IMR-90 (cell line): ENCODE measurements around the gene SUN1. TPM values are rescaled to one million over a fixed set of nuclear protein-coding genes. Genes with fewer than 3 reads are reported as not detected.

Experiments
- ATAC-seq: fragments of 200-7000 bp; cut with Tn5 transposase; 2 replicates; pipeline ENCODE4 v1.9.1; 2020; ENCODE audit warnings: low read depth, mild to moderate bottlenecking, moderate library complexity
- BruUV-seq: library from RNA; stranded (reverse); fragments of 400-500 nt; replicated peaks from 2 replicates; lab custom pipeline; 2021; lab: Mats Ljungman, UMichigan
- CTCF ChIA-PET: fragments of 300-600 bp; formaldehyde crosslinking; extraction: SDS; loops from one replicate; lab custom pipeline; 2021; ENCODE audit warnings: antibody characterized with exemption; lab: Yijun Ruan, JAX
- POLR2A ChIA-PET: fragments of 300-600 bp; sonication (Branson Sonifier 250); formaldehyde crosslinking; loops from one replicate; lab custom pipeline; 2022; ENCODE audit warnings: antibody characterized with exemption; ENCODE audit not compliant: unreplicated experiment; lab: Charles Lee
- DNase-seq: peaks from one replicate; pipeline ENCODE4 v3.0.0; 2013
- H2AFZ ChIP-seq: replicated peaks from 2 replicates; pipeline ENCODE3; 2013; ENCODE audit warnings: low read length, mild to moderate bottlenecking; ENCODE audit not compliant: poor library complexity
- H2AK5ac ChIP-seq: 2 replicates; pipeline ENCODE4 v1.6.1; 2013; ENCODE audit warnings: low read depth, low read length, inconsistent platforms
- H2AK9ac ChIP-seq: replicated peaks from 2 replicates; pipeline ENCODE3; 2013; ENCODE audit warnings: mild to moderate bottlenecking, low read depth, low read length, moderate library complexity; ENCODE audit not compliant: poor library complexity
- H2BK120ac ChIP-seq: 2 replicates; pipeline ENCODE4 v1.6.1; 2013; ENCODE audit warnings: low read depth, low read length, inconsistent platforms
- H2BK15ac ChIP-seq: 3 replicates; pipeline ENCODE4 v1.6.1; 2013; ENCODE audit warnings: low read depth, low read length, inconsistent platforms
- H2BK20ac ChIP-seq: 2 replicates; pipeline ENCODE4 v1.6.1; 2013; ENCODE audit warnings: low read depth, mild to moderate bottlenecking, inconsistent platforms, low read length, moderate library complexity
- H2BK5ac ChIP-seq: 2 replicates; pipeline ENCODE4 v1.6.1; 2013; ENCODE audit warnings: mild to moderate bottlenecking, low read depth, low read length, inconsistent platforms; ENCODE audit not compliant: poor library complexity, severe bottlenecking
- H3K14ac ChIP-seq: replicated peaks from 2 replicates; pipeline ENCODE4 v1.6.1; 2013; ENCODE audit warnings: low read depth, low read length, inconsistent platforms
- H3K18ac ChIP-seq: 2 replicates; pipeline ENCODE4 v1.6.1; 2013; ENCODE audit warnings: low read depth, low read length, control low read depth
- H3K23ac ChIP-seq: 2 replicates; pipeline ENCODE4 v1.6.1; 2013; ENCODE audit warnings: low read depth, low read length, inconsistent platforms
- H3K27ac ChIP-seq: 2 replicates; pipeline ENCODE4 v1.5.1; 2013; ENCODE audit warnings: mild to moderate bottlenecking, control low read depth, low read length; ENCODE audit not compliant: insufficient read depth
- H3K27me3 ChIP-seq: 2 replicates; pipeline ENCODE4 v1.6.1; 2013; ENCODE audit warnings: low read length; ENCODE audit not compliant: control insufficient read depth, insufficient read depth
- H3K36me3 ChIP-seq: 2 replicates; pipeline ENCODE4 v1.6.1; 2013; ENCODE audit warnings: low read length, mixed read lengths; ENCODE audit not compliant: control insufficient read depth, insufficient read depth
- H3K4ac ChIP-seq: 2 replicates; pipeline ENCODE4 v1.6.1; 2013; ENCODE audit warnings: low read depth, low read length, inconsistent platforms
- H3K4me1 ChIP-seq: 2 replicates; pipeline ENCODE4 v1.6.1; 2013; ENCODE audit warnings: low read length, mixed read lengths; ENCODE audit not compliant: control insufficient read depth, insufficient read depth
- H3K4me2 ChIP-seq: 2 replicates; pipeline ENCODE4 v1.6.1; 2013; ENCODE audit warnings: low read depth, mild to moderate bottlenecking, control low read depth, low read length, moderate library complexity
- H3K4me3 ChIP-seq: 2 replicates; pipeline ENCODE4 v1.5.1; 2013; ENCODE audit warnings: low read depth, mild to moderate bottlenecking, control low read depth, low read length, moderate library complexity; ENCODE audit not compliant: insufficient read depth
- H3K56ac ChIP-seq: 2 replicates; pipeline ENCODE4 v1.6.1; 2013; ENCODE audit warnings: low read length, inconsistent platforms; ENCODE audit not compliant: insufficient read depth; ENCODE audit errors: extremely low read depth
- H3K79me1 ChIP-seq, 2 experiments: 2 replicates each; pipeline ENCODE4 v1.6.1; 2013; ENCODE audit warnings: low read length in 2 of 2, inconsistent platforms in 1 of 2, low read depth in 1 of 2
- H3K9ac ChIP-seq: 2 replicates; pipeline ENCODE4 v1.6.1; 2013; ENCODE audit warnings: low read depth, low read length, control low read depth
- H3K9me1 ChIP-seq: 2 replicates; pipeline ENCODE4 v1.6.1; 2013; ENCODE audit warnings: low read length, inconsistent platforms; ENCODE audit not compliant: insufficient read depth
- H3K9me3 ChIP-seq: 2 replicates; pipeline ENCODE4 v1.6.1; 2013; ENCODE audit warnings: low read length; ENCODE audit not compliant: control insufficient read depth, insufficient read depth
- H4K20me1 ChIP-seq: 2 replicates; pipeline ENCODE4 v1.6.1; 2013; ENCODE audit warnings: low read length, inconsistent platforms; ENCODE audit not compliant: insufficient read depth
- H4K5ac ChIP-seq: 2 replicates; pipeline ENCODE4 v1.6.1; 2013; ENCODE audit warnings: mild to moderate bottlenecking, low read depth, low read length, control low read depth
- H4K8ac ChIP-seq, 2 experiments: 2 replicates each; pipeline ENCODE4 v1.6.1; 2013; ENCODE audit warnings: low read depth in 2 of 2, low read length in 2 of 2, control low read depth in 1 of 2, inconsistent platforms in 1 of 2
- H4K91ac ChIP-seq: 2 replicates; pipeline ENCODE4 v1.6.1; 2013; ENCODE audit warnings: low read depth, low read length, inconsistent platforms; ENCODE audit not compliant: insufficient read depth
- BHLHE40 ChIP-seq: fragments of 150-350 bp; IDR thresholded peaks from 2 replicates; pipeline ENCODE4 v1.6.1; 2016; ENCODE audit warnings: mild to moderate bottlenecking, low read depth, low read length
- CEBPB ChIP-seq: IDR thresholded peaks from 2 replicates; pipeline ENCODE4 v1.6.1; 2012; ENCODE audit warnings: low read depth, low read length, improper control_type of control experiment
- CHD1 ChIP-seq: IDR thresholded peaks from 2 replicates; pipeline ENCODE4 v1.6.1; 2012; ENCODE audit warnings: low read depth, low read length, improper control_type of control experiment
- CTCF ChIP-seq: conservative IDR thresholded peaks from 2 replicates; pipeline ENCODE4 v1.5.1; 2012; ENCODE audit warnings: mild to moderate bottlenecking, low read depth, low read length, improper control_type of control experiment
- ELK1 ChIP-seq: fragments of 150-350 bp; IDR thresholded peaks from 2 replicates; pipeline ENCODE4 v1.6.1; 2016; ENCODE audit warnings: low read depth, mild to moderate bottlenecking, low read length, moderate library complexity, borderline replicate concordance
- FOS ChIP-seq: fragments of 150-350 bp; IDR thresholded peaks from 2 replicates; pipeline ENCODE4 v1.6.1; 2016; ENCODE audit warnings: low read depth, low read length
- MAFK ChIP-seq: IDR thresholded peaks from 2 replicates; pipeline ENCODE4 v1.6.1; 2012; ENCODE audit warnings: low read depth, low read length, improper control_type of control experiment
- MAZ ChIP-seq: IDR thresholded peaks from 2 replicates; pipeline ENCODE4 v1.6.1; 2012; ENCODE audit warnings: low read depth, mild to moderate bottlenecking, low read length, improper control_type of control experiment, moderate library complexity, borderline replicate concordance
- MXI1 ChIP-seq: IDR thresholded peaks from 2 replicates; pipeline ENCODE4 v1.6.1; 2012; ENCODE audit warnings: low read depth, mild to moderate bottlenecking, low read length, moderate library complexity, borderline replicate concordance
- NFE2L2 ChIP-seq: fragments of 150-350 bp; IDR thresholded peaks from 2 replicates; pipeline ENCODE4 v1.6.1; 2016; ENCODE audit warnings: low read depth, mild to moderate bottlenecking, low read length
- POLR2A ChIP-seq: IDR thresholded peaks from 2 replicates; pipeline ENCODE4 v1.6.1; 2012; ENCODE audit warnings: mild to moderate bottlenecking, low read depth, low read length
- RAD21 ChIP-seq: IDR thresholded peaks from 2 replicates; pipeline ENCODE4 v1.6.1; 2012; ENCODE audit warnings: low read length, improper control_type of control experiment
- RCOR1 ChIP-seq: IDR thresholded peaks from 2 replicates; pipeline ENCODE4 v1.6.1; 2012; ENCODE audit warnings: mild to moderate bottlenecking, low read length, improper control_type of control experiment; ENCODE audit not compliant: insufficient replicate concordance
- RFX5 ChIP-seq: IDR thresholded peaks from 2 replicates; pipeline ENCODE4 v1.8.0; 2012; ENCODE audit warnings: low read depth, mild to moderate bottlenecking, low read length, moderate library complexity
- SMC3 ChIP-seq: fragments of 150-350 bp; IDR thresholded peaks from 2 replicates; pipeline ENCODE4 v1.6.1; 2016; ENCODE audit warnings: low read depth, mild to moderate bottlenecking, antibody characterized with exemption, low read length, moderate library complexity
- USF2 ChIP-seq: fragments of 150-350 bp; IDR thresholded peaks from 2 replicates; pipeline ENCODE4 v1.6.1; 2017; ENCODE audit warnings: mild to moderate bottlenecking, antibody characterized with exemption, low read length, low read depth
- whole genome bisulfite sequencing, 2 experiments: methylation state at CpG; one replicate each; pipeline versions ENCODE4 v1.1.5 to v1.1.7; 2013; ENCODE audit warnings: missing lambda C conversion rate in 2 of 2; ENCODE audit not compliant: insufficient read length in 1 of 2; ENCODE audit errors: extremely low coverage in 2 of 2; 5-methylcytosine and 5-hydroxymethylcytosine counted together
- dilution Hi-C: fragments of 300-500 bp; cut with HindIII; formaldehyde crosslinking; loops from one replicate; pipeline ENCODE4 v1.14.3; 2018; ENCODE audit warnings: low sequenced_read_pairs; ENCODE audit not compliant: unreplicated experiment
- in situ Hi-C: fragments of 300-500 bp; cut with MboI; formaldehyde crosslinking; loops from 3 replicates; pipeline ENCODE4 v1.14.3; 2019; ENCODE audit warnings: low sequenced_read_pairs, inconsistent platforms, mixed read lengths
- intact Hi-C: fragments of 100-400 bp; cut with micrococcal nuclease; formaldehyde crosslinking; loops from 2 replicates; pipeline ENCODE4 v1.10.0; 2022
- polyA plus RNA-seq, 3 experiments: library from polyadenylated mRNA; depleted of rRNA; stranded (reverse); fragments of >200 nt; gene quantifications; 2 replicates each; pipeline ENCODE4 v1.2.3, GENCODE V29; 2012; ENCODE audit warnings: low replicate concordance in 1 of 3
- total RNA-seq: library from RNA; depleted of rRNA; stranded (reverse); fragments of >200 nt; gene quantifications from 2 replicates; pipeline ENCODE4 v1.2.3, GENCODE V29; 2012

SUN1 gene
- total and polyA plus RNA-seq, 2 of the 4 experiments (the other 2 are of a cell fraction) = 113 to 239 TPM

- H3K27me3 ChIP-seq = no peaks in the 10 kb centered on the region
- H2BK20ac ChIP-seq = no peak overlapping the region
- peak overlapping the region; percentile 21 for H2AFZ ChIP-seq
- no peak for ATAC-seq
- no peak overlapping the region for H3K56ac ChIP-seq
- no peak overlapping the region for H3K4me2 ChIP-seq
- H3K23ac ChIP-seq = no peak overlapping the region
- no peak overlapping the region for H3K4me3 ChIP-seq
- 0 out of 2 replicates have a peak, but pooled peaks cover 3% of the 10 kb centered on the region for H3K9me1 ChIP-seq
- in situ Hi-C loops (loop anchor here (10.0 kb wide), 1 partner anchor 340 kb away; no protein-coding TSS in a partner anchor), intact Hi-C loops (loop anchor here (10.0 kb wide), 1 partner anchor 360 kb away; the partner anchor contains the start of gene PDGFA), dilution Hi-C loops (no loop called here)
- H3K18ac ChIP-seq = no peak overlapping the region
- H3K4me1 ChIP-seq = peaks cover 5% of the 10 kb centered on the region
- H2BK15ac ChIP-seq = 0 out of 3 replicates have a peak overlapping the region, but pooled peaks have one; percentile 17
- H3K14ac ChIP-seq = no peak overlapping the region
- CTCF ChIA-PET = no interaction called here
- no peak overlapping the region for H4K91ac ChIP-seq
- DNase-seq = no peak
- H3K4ac ChIP-seq = peak overlapping the region; percentile 55
- H4K20me1 ChIP-seq = peaks cover 17% of the 10 kb centered on the region
- TF ChIP-seq POLR2A (no peak), CEBPB (no peak), BHLHE40 (no peak), RFX5 (no peak), MAZ (no peak), FOS (no peak), MXI1 (no peak), RAD21 (no peak), ELK1 (no peak), MAFK (no peak), USF2 (no peak), SMC3 (no peak), NFE2L2 (no peak), CHD1 (no peak), RCOR1 (no peak), CTCF (no peak)
- no peak overlapping the region for H2BK120ac ChIP-seq
- BruUV-seq = no TSS peak
- no peak overlapping the region for H3K9ac ChIP-seq
- H2BK5ac ChIP-seq = no peak overlapping the region
- H3K79me1 ChIP-seq = peaks cover 4 to 45% of the 10 kb centered on the region in 2 experiments; a peak in 2 of 4 replicates
- WGBS, 2 experiments = no CpG with 5 or more reads among the region's 7 CpGs
- no peak overlapping the region for H4K5ac ChIP-seq
- H2AK9ac ChIP-seq = peak overlapping the region; percentile 53
- peaks cover 29% of the 10 kb centered on the region for H3K36me3 ChIP-seq
- no peaks in the 10 kb centered on the region for H3K9me3 ChIP-seq
- 0 out of 2 replicates have a peak overlapping the region, but pooled peaks have one; percentile 9 for H3K27ac ChIP-seq
- H4K8ac ChIP-seq = peak overlapping the region in 1 of 2 experiments; percentile 19; a peak in 1 of 4 replicates
- POLR2A ChIA-PET = no interaction called here
- H2AK5ac ChIP-seq = peak overlapping the region; percentile 77
Measured at GRCh38 chr7:875051-875450, 42.8 kb downstream of the SUN1 start.
